Effector CD8-positive, alpha-beta T cell (primary cell): Measurements from ENCODE around the gene ZFYVE1.
A peak's percentile ranks its signal among the peaks of the same experiment; 100 is the strongest.
"Not testable (repeated sequence)": the region's sequence is repeated elsewhere in the genome, so short reads cannot be mapped to it uniquely, and the experiment has no call there.

ENCODE experiments used
- DNase-seq: peaks from one replicate; lab custom pipeline; 2025; lab: John Stamatoyannopoulos, UW
- total RNA-seq, 4 experiments: gene quantifications; one replicate each; lab custom pipeline; 2026; lab: John Stamatoyannopoulos, UW

The ZFYVE1 gene
- total RNA-seq: 31.6 to 53.8 (median 38.8) reads per million in 4 experiments

- peak; percentile 79 for DNase-seq
Measured at GRCh38 chr14:73026845-73027542, at the start of gene ZFYVE1. ZFYVE1 (minus strand) TSS chr14:73027106; CDS start chr14:73024508, 2,598 bp downstream.

- DNase-seq: no peak
Measured at GRCh38 chr14:73069585-73069984, 42.7 kb upstream of the ZFYVE1 start.

GRCh38 chr14:73058922-73059673 is 32.2 kb upstream of the ZFYVE1 start:
- no peak for DNase-seq

GRCh38 chr14:73058224-73058921 is 31.5 kb upstream of the ZFYVE1 start, which contains the start of gene RBM25:
RBM25 (plus strand) TSS chr14:73058534; CDS start chr14:73071642, 13,108 bp downstream.
- DNase-seq: peak; percentile 86

GRCh38 chr14:73057944-73058223 is 31.0 kb upstream of the ZFYVE1 start:
- DNase-seq: no peak

- no peak for DNase-seq
Measured at GRCh38 chr14:73055251-73055650, 28.3 kb upstream of the ZFYVE1 start.

GRCh38 chr14:73049428-73049827 is 22.5 kb upstream of the ZFYVE1 start:
- no peak for DNase-seq

GRCh38 chr14:73047808-73048207 is 20.9 kb upstream of the ZFYVE1 start:
- no peak for DNase-seq

GRCh38 chr14:73036706-73037450 is 10.0 kb upstream of the ZFYVE1 start:
- DNase-seq: not testable (repeated sequence)

GRCh38 chr14:73027984-73028383 is 1.1 kb upstream of the ZFYVE1 start:
- no peak for DNase-seq

GRCh38 chr14:73027546-73027945 is 640 bp upstream of the ZFYVE1 start:
- DNase-seq: no peak

- DNase-seq: no peak
Measured at GRCh38 chr14:73026243-73026844, 562 bp downstream of the ZFYVE1 start.

GRCh38 chr14:73025544-73025943 is 1.4 kb downstream of the ZFYVE1 start:
- DNase-seq: no peak

- no peak for DNase-seq
Measured at GRCh38 chr14:73022051-73022450, 4.9 kb downstream of the ZFYVE1 start.

- not testable (repeated sequence) for DNase-seq
Measured at GRCh38 chr14:73016011-73016410, 10.9 kb downstream of the ZFYVE1 start.

GRCh38 chr14:73015552-73015951 is 11.4 kb downstream of the ZFYVE1 start:
- DNase-seq: not testable (repeated sequence)

GRCh38 chr14:73014105-73014504 is 12.8 kb downstream of the ZFYVE1 start:
- DNase-seq: no peak

- not testable (repeated sequence) for DNase-seq
Measured at GRCh38 chr14:73011189-73011588, 15.7 kb downstream of the ZFYVE1 start.

GRCh38 chr14:73008501-73008900 is 18.4 kb downstream of the ZFYVE1 start:
- DNase-seq: no peak

GRCh38 chr14:73007835-73008234 is 19.1 kb downstream of the ZFYVE1 start:
- DNase-seq: no peak

GRCh38 chr14:73004641-73005040 is 22.3 kb downstream of the ZFYVE1 start:
- not testable (repeated sequence) for DNase-seq
